GM20000 (cell line): ENCODE measurements around the gene OR13J1.
"Not testable (repeated sequence)": the region's sequence is repeated elsewhere in the genome, so short reads cannot be mapped to it uniquely, and the experiment has no call there.

Experiments used
- DNase-seq: peaks from one replicate; pipeline ENCODE4 v3.0.0; 2012; ENCODE audit warnings: low spot score
- TF ChIP-seq, protein P1 (sequence below): IDR thresholded peaks from 2 replicates; pipeline ENCODE4 v1.5.1; 2012; ENCODE audit warnings: mild to moderate bottlenecking, control low read depth; ENCODE audit errors: extremely low read depth, missing control alignments

Gene OR13J1, protein sequence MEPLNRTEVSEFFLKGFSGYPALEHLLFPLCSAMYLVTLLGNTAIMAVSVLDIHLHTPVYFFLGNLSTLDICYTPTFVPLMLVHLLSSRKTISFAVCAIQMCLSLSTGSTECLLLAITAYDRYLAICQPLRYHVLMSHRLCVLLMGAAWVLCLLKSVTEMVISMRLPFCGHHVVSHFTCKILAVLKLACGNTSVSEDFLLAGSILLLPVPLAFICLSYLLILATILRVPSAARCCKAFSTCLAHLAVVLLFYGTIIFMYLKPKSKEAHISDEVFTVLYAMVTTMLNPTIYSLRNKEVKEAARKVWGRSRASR

DNA sequence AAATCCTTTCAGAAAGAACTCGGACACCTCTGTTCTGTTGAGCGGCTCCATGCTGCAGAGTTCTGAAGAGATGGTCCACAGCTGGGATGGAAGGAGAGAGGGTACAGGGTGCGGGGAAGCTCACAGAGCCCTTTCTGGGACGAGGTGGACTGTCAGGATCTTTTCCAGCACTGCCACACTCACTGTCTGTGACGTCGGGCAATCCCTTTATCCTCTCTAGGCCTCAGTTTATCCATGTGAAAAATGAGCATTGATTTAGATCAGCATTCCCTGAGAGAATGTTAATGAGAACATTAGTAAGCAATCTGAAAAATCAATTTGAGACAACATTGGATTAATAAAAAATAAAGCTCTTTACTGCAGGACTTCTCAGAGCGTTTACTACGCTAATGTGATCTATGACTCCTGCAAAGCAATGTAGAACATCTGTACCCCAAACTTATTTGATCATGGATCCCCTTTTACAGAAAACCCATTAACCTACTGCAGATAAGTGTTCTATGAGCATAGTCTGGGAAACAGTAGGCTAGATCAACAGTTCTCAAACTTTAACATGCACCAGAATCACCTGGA lies at the start of gene OR13J1:
Gene OR13J1, minus strand, starts transcription at position 51 of the 573 bp plus-strand sequence. Its CDS starts 0 bp downstream, at position 51.
- TF ChIP-seq, protein P1, sequence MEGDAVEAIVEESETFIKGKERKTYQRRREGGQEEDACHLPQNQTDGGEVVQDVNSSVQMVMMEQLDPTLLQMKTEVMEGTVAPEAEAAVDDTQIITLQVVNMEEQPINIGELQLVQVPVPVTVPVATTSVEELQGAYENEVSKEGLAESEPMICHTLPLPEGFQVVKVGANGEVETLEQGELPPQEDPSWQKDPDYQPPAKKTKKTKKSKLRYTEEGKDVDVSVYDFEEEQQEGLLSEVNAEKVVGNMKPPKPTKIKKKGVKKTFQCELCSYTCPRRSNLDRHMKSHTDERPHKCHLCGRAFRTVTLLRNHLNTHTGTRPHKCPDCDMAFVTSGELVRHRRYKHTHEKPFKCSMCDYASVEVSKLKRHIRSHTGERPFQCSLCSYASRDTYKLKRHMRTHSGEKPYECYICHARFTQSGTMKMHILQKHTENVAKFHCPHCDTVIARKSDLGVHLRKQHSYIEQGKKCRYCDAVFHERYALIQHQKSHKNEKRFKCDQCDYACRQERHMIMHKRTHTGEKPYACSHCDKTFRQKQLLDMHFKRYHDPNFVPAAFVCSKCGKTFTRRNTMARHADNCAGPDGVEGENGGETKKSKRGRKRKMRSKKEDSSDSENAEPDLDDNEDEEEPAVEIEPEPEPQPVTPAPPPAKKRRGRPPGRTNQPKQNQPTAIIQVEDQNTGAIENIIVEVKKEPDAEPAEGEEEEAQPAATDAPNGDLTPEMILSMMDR: no peak
- no peak for DNase-seq

DNA sequence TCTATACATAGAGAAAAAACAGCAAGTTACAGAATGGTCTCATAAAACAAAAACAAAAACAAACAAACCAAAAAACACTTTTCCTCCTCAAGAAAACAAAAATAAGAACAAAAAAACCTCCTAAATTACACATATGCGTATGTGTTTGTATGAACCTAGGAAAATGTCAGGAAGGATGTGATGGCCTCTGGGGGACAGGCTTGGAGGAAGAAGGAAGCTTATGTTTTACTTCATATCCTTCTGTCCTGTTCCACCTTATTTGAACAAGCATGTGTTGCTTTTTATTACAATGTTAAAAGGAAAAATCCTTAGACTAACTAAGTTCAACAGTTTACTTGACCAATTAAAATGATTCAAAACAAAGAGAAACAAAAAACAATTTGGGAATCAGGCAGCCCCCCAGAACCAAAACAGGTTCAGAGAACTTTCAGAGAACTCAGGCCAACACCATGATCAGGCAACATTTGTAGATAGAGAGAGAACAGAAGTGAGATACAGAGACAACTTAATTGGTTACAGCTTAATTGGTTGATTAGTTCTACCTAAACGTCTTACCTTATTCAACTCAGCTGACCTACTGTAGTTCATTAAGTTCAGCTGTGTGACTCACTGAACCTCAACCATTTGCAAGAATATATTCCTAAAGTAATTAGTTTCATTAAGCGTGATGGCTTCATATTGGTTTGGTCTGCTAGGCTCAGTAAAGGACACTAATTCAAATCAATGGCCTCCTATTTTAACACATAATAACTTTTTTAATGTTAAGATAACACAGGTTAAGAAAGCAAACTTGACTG lies 49.2 kb upstream of the OR13J1 start:
- TF ChIP-seq, protein P1: no peak
- no peak for DNase-seq

DNA sequence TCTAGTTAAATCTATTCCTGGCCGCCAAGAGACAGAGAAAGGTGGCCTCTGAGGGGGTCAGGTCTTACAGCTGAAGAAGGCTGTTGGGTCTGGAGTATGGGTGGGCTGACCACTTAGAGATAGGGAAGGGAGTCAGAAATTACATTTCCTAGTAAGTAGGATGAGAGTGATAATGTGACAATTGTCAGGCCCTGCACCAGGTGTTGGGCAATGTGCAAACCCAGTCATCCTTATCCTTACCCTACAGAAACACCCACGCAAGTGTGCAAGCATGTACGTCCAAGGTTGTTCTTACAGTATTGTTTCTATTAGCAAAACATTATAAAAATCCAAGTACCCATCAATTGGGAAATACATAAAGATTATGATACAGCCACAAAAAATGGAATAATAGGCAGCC lies 48.6 kb upstream of the OR13J1 start:
- TF ChIP-seq, protein P1: no peak
- no peak for DNase-seq

DNA sequence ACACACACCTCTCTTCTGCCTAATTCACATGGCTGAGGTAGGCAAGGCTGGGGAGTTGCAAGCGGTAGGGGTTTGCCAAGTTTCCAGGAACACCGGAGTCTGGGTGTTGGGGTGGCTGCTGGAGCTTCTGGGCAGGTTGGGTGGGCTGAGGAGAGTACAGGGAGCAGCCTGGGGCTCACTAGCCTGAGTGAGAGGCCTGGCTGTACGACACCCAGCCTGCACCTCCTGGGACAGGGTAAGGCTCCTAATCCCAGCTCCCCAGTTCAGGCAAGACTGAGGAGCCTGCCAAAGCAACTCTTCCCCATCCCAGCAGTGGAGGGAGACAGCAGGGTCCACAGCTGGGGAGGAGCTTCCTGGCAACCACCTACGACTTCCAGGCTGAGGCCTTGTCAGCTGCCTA lies 47.1 kb upstream of the OR13J1 start:
- no peak for DNase-seq
- TF ChIP-seq, protein P1: no peak

DNA sequence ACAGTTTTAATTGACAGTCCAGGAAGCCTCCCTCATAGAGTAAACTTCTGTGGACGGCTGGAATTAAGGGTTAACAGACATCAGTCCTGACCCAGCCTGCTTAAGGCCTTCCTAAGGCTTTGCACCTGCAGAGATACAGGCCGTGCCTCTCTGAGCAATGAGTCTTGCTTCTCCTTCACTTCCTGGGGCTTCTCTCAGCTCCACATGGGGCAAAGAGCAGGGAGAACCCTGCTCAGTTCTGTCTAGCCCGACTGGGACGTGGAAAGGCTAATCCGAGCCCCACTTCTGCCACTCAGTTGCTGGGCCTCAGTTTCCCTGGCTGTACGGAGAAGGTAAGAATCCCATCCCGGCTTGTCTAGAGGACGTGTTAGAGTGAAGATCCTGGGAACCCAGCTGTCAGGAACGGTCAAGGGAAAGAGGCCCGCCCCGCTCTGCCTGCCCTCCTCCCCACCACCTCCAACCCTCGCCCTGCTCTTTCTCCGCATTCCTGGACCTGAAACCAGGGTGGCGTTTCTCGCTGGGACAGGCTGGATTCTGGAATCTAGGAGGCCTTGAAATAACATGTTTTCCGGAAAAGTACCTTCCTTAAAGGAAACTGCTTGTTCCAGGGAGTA lies 45.6 kb upstream of the OR13J1 start:
- no peak for DNase-seq
- TF ChIP-seq, protein P1: no peak

DNA sequence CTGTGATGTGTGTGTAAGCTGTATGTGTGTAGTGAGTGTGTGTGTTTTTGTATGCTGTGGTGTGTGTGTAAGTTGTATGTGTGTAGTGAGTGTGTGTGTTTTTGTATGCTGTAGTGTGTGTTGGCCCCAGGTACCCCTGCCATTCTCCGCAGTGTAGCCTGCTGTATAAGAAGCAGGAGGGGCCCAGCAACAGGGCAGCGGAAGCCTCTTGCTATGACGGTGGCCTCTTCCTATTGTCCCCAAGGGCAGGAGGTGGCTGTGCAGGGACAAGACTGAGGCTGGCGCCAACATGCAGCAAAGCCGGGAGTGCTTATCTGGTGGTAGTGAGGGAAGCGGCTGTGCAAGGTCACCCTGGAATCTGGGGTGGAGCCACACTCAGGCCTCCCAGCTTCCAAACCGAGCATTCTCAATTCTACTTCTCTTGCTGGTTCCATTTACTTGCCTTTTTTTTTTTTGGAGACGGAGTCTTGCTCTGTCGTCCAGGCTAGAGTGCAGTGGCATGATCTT lies 44.2 kb upstream of the OR13J1 start:
- TF ChIP-seq, protein P1: no peak
- no peak for DNase-seq

DNA sequence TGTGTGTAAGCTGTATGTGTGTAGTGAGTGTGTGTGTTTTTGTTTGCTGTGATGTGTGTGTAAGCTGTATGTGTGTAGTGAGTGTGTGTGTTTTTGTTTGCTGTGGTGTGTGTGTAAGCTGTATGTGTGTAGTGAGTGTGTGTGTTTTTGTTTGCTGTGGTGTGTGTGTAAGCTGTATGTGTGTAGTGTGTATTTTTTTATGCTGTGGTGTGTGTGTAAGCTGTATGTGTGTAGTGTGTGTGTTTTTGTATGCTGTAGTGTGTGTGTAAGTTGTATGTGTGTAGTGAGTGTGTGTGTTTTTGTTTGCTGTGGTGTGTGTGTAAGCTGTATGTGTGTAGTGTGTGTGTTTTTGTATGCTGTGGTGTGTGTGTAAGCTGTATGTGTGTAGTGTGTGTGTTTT lies 43.2 kb upstream of the OR13J1 start:
- DNase-seq: not testable (repeated sequence)
